H1 (cell line): ENCODE results near the gene COPG1. TPM values are rescaled to one million over a fixed set of nuclear protein-coding genes. Genes with fewer than 3 reads are reported as not detected.

ENCODE experiments used
- JUND ChIP-seq: IDR thresholded peaks from 2 replicates; pipeline ENCODE4 v1.6.1; 2011; ENCODE audit warnings: mild to moderate bottlenecking, improper control_type of control experiment, low read length
- polyA plus RNA-seq, 7 experiments: library from polyadenylated mRNA; depleted of rRNA in 3 of 7; stranded (reverse) in 5 of 7; unstranded in 2 of 7; fragments of >200 nt in 5 of 7; fragments of 200-250 nt in 2 of 7; gene quantifications; 1 replicate in 5 of 7; 2 replicates in 1 of 7; 4 replicates in 1 of 7; pipeline versions ENCODE4 v1.2.1 to v1.2.3, GENCODE V29; 2011 to 2013; ENCODE audit warnings: missing spikeins in 2 of 7, mixed read lengths in 2 of 7
- total RNA-seq: library from RNA; stranded (reverse); fragmentation: NEBNext Ultra II Directional; extraction: Animal tissue kit (Norgen Biotek cat#: 25700); gene quantifications from 2 replicates; pipeline ENCODE4 v1.2.1, GENCODE V29; 2021

The COPG1 gene
- total and polyA plus RNA-seq, 2 of the 8 experiments (the other 6 are each of a cell fraction or from before 2014, with no cell fraction given): 52.7 to 106 TPM

GRCh38 chr3:129314386-129315222 lies 65.2 kb downstream of the COPG1 start (continued):
- no peak for TF ChIP-seq JUND
